ENCODE measurements around the gene TRAF4.

The TRAF4 gene, protein sequence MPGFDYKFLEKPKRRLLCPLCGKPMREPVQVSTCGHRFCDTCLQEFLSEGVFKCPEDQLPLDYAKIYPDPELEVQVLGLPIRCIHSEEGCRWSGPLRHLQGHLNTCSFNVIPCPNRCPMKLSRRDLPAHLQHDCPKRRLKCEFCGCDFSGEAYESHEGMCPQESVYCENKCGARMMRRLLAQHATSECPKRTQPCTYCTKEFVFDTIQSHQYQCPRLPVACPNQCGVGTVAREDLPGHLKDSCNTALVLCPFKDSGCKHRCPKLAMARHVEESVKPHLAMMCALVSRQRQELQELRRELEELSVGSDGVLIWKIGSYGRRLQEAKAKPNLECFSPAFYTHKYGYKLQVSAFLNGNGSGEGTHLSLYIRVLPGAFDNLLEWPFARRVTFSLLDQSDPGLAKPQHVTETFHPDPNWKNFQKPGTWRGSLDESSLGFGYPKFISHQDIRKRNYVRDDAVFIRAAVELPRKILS

DNA sequence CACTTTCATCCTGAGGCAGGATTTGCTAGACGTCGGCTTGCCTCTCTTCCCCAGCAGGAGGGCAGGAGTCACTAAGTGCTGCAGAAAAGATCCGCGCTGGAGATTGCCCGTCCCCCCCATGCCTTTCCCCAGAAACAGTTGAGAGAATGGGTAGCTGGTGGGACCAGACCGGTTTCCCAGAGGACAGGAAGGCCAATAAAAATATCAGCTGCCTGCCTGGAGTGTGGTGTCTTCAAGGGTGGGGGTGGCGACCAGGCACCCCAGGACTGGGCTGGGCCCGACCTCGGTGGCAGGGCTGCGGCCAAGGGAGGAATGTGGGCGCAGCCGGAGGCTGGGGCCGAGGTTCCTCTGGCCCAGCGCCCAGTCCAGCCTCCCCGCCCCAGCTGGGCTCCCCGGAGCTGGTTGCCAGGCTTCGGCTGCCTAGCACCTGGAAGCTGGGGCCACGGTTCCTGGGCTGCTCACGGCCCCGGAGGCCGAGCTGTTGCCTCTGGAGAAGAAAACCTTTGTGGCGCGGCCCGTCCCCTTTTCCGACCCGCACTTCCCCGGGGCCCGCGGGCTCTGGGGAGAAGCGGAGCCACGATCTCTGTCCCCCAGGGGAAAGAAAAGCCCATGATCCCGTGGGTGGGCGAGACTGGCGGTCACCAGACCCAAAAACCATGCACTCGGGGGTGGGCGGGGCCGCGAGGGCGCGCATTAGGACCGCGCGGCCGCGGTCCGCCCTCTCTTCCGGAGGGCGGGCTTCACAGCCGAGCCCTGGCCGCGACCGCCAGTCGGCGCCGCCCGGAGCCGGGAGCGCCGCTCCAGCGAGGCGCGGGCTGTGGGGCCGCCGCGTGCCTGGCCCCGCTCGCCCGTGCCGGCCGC lies at the start of gene TRAF4:
Gene TRAF4 (plus strand): TSS at position 769 of the 861 bp plus-strand sequence. CDS start 102 bp downstream, outside the sequence.
- peak; percentile 58 for DNase-seq

DNA sequence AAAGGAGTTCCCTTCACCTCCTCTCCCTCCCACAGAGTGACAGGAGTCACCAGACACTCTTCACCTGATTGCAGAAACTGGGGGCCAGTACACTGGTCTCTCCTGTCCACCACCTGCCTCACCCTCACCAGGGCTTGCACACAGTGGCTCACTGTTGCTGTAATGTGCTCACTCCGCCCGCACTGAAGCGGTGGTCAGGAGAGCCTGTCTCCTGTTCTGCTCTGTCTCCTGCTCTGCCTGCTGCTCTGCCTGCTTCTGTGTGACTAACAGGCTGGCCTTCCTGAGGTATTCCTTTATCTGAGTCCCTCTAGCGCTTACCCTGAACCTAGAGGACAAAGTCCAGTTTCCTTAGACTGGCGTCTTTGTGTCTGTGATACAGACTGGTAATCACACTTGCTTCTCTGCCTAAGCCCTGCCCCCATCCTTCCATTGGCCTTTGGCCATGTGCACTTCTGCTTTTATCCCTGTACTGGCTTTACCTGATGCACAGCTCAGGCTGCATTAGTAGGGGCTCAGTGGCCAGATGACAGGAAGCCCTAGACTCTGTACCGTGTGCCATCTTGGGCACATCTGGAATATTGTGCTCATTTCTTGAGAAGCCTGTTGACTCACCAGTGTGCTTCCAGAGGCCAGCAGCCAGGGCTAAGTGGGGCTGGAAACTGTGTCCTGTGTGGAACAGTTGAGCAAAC lies 45.4 kb upstream of the TRAF4 start:
- DNase-seq: no peak

DNA sequence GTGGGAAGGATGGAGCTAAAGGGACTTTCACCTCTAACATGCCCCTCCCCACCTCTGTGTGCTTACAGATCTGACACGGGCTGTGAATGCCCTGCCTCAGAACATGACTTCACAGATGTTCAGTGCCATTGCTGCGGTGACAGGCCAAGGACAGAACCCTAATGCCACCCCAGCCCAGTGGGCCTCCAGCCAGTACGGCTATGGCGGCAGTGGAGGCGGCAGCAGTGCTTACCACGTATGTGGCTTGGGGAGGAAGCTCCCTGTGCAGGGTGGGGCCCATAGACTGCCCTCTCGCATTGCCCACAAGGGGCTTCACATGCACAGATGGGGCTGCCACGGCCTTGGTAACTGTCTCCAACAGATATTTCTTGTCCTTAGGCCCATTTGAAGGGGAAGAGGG lies 43.5 kb upstream of the TRAF4 start:
- no peak for DNase-seq

DNA sequence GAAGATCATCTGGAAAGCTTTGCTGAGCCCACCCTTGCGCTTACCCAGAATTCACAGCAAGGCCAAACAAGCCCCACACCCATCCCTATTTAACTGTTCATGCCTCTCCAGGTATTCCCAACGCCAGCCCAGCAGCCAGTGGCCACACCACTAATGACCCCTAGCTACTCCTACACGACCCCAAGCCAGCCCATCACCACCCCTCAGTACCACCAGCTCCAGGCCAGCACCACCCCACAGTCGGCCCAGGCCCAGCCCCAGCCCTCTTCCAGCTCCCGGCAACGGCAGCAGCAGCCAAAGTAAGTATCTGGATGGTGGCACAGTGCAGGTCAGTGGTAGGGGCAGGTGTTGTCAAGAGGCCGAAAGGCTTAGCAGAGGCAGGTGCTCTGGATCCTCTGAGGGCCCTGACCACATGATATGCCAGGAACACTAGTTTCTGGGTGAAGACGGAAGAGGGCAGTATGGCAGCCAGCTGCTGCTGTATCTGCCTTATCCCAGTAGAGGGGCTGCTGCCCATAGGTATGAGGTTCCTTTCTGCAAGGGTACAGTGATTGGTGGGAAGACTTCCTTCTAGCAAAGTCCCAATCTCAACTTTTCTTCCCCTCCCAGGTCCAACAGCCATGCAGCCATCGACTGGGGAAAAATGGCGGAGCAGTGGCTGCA lies 42.9 kb upstream of the TRAF4 start:
- no peak for DNase-seq

DNA sequence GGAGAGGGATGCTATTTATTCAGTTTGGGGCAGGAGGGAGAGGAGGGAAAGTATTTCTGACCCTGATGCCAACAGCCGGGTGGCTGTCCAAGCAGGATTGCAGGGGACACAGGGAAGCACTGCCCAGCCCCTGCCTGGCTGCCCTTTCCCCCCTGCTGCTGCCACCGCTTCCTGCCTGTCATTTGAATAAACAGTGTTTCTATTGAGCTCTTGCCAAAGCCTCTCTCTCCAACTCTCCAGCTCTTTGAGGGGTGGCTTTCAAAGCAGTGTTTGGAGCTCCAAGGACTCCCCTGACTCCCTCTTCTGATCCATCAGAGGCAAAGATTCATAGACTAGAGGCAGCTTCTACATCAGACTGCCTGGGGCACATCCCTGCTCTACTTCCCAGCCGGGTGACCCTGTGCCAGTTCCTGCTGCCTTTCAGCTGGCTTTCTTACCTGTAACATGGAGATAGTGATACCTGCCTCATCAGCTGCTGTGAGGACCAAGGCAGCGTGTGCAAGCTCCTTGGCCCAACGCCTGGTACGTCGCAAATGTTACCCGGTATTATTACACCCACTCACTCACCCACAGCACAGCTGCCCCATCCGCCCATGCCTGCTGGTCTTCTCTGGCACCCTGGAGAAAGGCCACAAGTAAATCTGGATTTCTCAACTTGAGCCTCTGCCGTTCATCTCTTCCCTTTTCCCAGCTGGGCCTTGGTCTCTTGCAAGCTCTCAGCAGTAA lies 41.6 kb upstream of the TRAF4 start:
- peak; percentile 70 for DNase-seq

DNA sequence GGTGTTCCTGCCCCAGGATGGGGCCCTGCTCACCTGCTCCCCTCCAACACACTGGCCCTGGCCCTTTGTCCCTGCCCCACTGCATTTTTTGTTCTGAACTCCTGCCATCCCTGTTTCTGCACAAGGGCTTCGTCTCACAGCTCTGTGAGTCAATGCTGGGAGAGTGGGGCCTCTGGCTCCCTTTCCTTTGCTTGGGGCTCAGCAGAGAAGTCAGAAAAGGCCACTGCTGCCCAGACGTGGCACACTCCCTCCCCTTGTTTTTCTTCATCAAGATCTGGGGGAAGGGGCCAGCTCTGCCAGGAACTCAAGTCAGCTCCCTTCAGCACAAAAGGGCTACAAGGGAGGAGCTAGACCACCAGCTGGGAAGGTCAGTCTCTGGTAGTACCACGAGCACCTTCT lies 41.1 kb upstream of the TRAF4 start:
- no peak for DNase-seq

DNA sequence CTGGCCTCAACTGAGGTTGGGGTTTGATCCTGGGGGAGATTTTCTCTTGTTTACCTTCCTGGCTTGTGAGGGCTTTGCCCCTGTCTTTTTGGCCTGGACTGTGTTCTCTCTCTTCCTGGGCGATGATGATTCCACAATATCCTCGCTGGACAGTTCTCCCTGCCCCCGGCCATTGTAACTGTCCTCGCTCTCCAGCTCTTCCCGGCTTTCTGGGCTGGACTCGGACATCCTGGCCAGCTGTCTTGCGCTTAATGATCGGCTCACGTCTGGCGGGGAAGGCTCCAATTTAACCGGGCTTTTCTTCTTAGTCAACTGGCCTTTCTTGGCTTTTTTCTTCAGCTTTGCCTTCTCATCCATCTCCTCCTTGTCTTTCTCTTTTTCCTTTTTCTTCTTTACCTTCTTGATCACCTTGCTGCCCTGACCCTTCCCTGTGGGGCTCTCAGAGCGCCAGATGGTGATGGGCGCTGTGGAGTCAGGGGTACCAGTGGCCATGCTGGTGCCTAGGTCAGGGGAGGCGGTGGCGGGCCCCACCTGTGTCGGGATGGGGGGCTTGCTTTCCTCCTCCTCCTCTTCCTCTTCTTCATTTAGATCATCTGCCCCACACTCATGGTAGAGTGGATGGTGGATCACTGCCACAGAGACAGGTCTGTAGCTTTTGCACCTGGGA lies 40.1 kb upstream of the TRAF4 start:
- DNase-seq: no peak

DNA sequence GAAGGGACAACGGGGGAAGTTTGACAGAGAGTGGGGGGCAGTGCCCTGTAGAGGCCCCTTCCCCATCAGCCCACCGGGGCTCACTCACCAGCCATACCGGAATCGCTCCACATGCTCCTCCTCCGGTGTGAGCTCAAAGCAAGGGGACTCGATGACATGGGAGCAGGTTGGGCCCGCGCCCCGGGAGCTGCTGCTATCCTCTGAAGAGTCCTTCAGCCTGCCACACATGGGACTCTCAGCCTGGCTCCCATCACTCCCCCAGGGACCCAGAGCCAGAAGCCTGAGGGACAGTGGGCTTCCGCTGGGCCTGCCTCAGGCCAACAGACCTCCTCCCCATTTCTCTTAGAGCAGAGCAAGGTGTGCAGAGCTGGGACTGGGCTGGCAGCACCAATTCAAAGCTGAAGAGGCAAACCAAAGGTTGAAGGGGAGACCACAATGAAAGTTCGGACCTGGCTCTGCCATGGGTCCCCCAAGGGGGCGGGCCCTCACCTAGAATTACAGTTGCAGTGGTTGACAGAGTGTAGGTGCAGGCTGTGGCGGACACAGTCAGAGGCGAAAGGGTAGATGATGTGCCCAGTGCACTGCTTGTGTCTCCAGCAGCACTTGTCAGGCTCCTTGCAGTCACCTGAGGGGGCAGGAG lies 39.5 kb upstream of the TRAF4 start:
- DNase-seq: no peak

DNA sequence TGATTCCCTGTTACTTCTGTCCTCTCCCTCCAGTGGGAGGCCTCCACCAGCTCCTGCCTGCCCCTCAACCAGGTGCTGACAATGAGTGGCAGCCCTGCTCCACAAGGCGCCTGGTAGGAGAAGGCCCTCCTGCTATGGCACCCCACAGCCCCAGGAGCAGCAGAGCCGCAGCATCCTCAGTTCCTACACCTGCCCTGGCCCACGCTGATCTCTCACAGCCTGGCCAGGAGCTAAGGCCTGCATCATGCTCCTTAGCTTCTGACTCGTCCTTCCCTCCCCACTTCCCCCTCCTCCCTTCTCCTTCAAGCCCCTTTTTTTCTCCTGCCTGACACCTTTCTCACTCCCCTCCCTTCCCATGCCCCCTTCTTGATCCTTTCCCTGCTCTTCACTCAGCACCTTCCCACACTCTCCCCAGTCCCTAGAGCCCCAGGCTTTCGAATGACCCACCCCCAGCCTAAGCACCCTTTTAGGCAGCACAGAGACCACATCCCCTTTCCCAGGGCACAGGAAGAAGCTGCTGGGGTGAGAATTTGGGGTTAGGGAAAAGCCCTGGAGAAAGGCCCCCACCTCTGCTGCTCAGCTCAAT lies 38.6 kb upstream of the TRAF4 start:
- no peak for DNase-seq

DNA sequence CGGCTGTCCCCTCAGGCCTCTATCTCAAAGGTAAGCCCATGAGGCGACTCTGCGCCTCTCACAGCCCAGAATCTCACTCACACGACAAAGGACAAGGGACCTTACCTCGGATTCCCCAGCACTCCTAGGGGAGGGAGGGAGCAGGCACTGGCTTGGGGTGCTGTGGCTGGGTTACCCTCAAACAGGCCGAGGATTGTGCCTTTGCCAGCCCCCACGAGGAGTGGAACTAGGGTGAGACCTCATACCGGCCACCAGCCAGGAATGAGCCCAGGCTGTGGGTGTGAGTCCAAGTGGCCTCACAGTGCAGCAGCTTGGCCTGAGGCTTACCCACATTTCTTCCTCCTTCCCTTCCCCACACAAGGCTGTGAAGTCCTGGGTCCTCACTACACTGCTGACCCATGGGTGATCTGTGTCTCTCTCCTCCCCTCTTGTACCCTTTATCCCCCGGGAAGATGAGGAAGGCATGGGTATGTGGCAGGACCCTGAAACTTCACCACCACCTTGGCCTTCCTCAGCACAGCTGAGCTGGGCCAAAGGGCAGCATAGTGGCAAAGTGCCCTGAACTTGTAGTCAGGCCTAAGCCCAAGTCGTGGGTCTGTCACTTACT lies 38.0 kb upstream of the TRAF4 start:
- DNase-seq: no peak

DNA sequence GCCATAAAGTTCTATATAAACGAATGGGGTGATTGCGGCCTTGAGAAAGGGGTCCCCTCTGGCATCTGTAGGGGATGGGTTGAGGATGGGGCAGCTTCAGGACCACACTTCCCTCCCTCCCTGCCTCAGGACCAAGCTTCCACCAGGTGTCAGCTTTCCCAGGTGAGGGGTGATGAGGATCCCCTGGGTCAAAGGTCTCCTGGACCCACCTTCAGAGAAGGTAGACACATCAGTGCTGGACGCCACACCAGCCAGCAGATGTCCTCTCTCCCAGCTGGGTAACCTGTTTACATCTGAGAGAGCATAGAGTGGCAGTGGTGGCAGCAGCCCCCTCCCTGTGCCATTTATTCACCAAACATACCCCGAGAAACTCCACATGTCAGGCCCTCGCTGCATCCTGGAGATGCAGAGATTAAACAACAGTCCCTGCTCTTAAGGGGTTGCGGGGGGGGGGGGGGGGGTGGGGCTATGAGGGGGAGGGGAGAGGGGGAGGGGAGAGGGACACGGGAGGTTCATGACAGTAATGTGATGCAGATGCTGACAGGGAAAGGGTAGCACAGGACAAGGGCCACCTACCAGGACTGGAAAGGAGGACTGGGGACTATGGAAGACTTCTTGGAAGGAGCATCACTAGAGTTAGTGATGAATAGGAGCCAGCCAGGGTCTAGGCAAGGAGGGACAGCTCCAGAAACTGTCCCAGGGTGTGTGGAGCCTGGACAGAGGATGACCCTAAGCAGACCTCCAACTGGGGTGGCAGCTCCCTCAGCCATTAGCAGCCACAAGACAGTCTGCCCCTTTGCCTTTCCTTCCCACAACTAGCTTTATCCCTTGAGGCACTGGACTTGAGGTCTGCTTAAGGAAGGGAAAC lies 37.1 kb upstream of the TRAF4 start:
- DNase-seq: no peak

DNA sequence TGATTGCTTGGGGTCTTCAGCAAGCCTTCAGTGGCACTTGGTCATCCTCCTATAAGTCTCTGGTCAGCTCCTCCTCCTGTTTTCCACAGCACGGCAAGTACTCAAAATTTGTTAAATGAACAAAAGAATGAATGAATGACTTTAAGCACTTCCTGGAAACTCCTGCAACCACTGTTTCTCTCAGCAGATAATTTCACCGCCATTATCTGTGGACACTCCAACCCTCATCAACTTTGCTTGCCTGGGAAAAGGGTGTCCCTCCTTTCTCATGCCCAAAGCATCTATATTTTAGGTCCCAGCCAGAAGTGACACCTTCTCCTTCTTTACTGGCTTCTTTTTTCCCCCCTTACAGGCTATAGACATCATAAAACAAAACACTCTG lies 36.5 kb upstream of the TRAF4 start:
- DNase-seq: no peak

DNA sequence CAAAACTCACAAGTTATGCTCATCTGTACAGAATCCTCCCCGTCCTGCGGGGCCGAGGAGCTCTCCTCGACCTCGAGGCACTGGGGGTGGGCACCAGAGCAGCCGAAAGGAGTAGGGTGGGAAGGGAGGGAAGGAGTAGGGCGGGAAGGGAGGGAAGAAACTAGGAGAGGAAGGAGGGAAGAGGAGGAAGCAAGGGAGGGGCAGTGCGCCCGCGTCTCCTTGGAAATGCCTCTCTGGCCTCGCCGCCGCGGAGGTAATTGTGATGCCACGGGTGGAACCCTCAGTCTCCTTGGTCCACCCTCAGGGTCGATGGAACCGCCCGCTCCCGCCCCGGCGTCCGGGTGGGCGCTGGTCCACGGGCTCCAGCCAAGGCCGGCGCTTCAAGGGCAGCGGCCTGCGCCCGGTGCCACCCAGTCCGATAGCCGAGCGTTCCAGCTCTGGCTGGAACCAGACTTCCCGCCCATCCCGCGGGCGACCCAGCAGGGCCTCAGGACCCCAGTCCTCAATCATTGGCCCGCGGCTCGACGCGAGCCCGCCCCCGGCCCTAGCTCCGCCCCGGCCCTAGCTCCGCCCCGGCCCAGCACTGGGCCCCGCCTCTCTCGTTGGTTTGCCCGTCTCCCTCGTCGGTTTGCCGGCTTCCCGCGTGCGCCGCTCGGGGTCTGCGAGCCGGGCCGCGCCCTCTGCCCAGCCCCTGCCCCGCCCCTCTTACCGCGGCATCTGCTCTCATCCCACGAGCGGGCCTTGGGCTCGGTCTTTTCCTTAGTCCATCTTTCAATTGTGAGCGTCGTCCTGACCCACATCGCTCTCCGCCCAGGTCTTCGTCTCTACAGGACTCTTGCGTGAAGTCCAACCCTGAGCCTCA lies 32.7 kb upstream of the TRAF4 start:
- peak; percentile 88 for DNase-seq

DNA sequence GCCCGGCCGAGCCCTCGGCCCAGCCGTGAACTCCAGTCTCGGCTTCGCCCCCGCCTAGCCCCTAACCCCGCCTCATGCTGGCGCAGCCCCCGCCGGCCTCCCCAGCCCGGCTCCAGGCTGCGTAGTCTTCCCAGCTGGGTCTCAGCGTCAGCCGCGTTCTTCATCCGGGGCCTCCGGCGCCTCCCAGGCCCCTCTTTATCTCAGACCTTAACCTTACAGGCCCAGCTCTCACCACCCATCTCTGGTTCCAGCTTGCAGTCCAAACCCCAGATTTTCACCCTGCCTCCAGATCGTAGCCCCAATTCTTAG lies 32.1 kb upstream of the TRAF4 start, which contains the start of gene PROCA1:
Gene PROCA1 (minus strand): TSS at position 166 of the 309 bp plus-strand sequence. CDS start 228 bp downstream, outside the sequence.
- DNase-seq: no peak

DNA sequence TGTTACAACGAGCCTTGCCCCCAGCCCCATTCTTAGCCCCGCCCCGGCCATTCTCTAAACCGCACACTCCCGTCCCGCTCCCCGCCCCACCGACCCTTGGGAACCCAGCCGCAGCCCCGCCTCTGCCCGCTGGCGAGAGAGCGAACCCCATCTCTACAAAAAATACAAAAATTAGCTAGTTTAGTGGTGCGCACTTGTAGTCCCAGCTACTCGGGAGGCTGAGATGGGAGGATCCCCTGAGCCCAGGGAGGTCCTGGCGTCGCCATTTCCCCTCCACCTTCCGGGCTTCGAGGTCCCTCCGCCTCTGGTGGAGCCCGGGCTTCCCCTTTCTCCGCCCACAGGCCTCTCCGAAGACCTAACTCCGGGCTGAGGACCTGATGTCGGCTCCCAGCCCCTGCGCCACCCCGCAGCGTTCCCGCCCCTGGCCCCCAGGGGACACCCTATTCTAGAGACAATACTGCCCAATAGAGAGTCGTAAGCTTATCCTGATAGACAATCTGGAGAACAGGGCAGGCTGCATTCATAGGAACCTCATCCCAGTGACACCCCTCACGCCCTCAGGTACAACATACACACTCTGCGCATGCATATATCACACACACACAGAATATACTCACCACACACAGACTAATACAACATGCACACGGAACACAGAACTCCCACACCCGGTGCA lies 31.6 kb upstream of the TRAF4 start:
- peak; percentile 21 for DNase-seq

DNA sequence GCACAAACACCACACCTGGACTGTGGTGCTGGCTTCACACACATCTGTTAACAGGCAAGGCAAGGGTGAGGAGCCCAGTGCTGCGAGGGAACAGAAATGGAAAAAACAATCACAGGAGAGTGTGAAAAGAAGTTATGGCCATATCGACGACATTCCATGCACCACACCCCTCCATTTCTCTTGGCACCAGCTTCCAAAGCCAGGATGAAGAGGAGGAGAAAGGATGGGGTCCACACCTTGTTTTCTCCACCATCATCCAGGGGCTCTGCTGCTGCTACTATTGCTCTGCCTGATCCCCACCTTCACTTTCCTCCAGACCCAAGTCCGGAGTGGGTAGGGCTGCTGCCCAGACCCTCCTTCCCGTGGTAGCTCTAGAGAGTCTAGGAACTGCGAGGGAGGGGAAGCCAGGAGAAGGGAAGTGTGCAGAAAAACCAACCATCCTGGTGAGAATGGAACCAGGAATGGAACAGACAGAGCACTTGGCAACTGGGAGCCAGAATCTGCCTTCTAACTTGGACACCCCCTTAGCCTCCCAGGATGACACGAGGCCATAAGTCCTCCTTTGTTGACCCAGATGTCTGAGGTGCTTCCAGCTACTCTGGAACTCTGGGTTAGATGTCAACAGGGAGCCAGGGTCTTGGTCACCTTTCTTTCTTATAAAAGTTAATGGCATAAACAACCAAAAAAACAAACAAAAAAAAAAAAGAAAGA lies 31.0 kb upstream of the TRAF4 start:
- no peak for DNase-seq

DNA sequence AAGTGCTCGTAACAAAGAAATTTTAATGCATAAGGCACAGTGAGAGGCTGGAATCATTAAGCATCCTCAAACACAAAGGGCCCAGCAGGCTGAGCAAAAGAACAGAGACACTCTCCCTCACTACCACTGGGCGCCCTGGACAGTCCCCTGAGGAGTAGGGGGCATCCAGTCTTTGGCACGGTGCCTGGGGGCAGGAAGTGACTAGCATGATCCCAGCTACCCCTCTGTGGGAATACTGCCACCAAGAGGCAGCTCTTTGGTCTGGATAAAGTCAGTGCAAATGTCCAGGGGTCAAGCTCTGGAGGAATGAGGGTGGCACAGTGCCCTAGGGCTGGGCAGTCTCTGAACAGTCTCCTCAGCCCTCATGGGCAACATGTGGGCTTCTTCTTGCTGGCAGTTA lies 29.5 kb upstream of the TRAF4 start:
- DNase-seq: no peak

All from DMS79 (cell line).